NCI-H2107 (cell line): ENCODE data around the gene MUSK.
"Not testable (repeated sequence)": the region's sequence is repeated elsewhere in the genome, so short reads cannot be mapped to it uniquely, and the experiment has no call there.

ENCODE experiments used
- DNase-seq: peaks from one replicate; lab custom pipeline; 2025; lab: John Stamatoyannopoulos, UW

MUSK gene

GRCh38 chr9:110695846-110696245 lies 27.3 kb downstream of the MUSK start:
- DNase-seq: not testable (repeated sequence)

DNA sequence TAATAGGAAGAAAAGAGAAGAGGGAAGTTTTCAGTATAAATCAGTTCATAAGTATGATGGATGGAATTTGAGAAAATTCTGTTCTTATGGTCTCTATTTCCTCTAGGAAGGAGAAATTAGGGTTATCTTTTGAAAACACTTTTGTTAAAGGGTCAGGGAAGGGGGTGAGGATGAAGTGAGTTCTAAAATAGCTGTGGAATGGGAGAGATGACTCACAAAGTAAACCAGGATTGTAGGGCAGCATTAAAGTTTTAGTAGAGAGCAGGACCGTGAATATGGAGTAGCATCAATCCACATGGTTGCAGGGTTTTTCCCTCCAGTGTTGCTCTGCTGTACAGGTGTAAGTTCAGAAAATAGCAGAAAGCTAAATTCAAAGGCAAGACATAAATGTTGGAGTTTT lies 32.4 kb downstream of the MUSK start:
- no peak for DNase-seq

DNA sequence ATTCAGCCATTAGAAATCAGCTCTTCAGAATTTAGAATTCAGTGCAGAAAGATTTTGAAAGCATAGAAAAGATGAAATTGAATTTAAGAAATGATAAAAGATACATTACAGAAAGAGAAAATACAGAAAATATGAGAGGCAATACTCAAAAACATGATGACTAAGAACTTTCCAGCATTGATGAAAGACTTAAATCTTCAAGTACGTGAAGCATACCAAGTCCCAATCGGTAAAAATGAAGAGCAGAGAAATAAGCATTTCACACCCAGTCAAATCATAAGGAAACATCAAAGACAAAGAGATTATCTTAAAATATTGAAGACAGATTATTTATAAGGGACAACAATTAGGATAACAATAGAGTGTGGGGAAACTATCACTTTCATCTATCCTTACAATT lies 35.1 kb downstream of the MUSK start:
- DNase-seq: no peak

- no peak for DNase-seq
Observed at GRCh38 chr9:110707419-110707818, 38.8 kb downstream of the MUSK start.

DNA sequence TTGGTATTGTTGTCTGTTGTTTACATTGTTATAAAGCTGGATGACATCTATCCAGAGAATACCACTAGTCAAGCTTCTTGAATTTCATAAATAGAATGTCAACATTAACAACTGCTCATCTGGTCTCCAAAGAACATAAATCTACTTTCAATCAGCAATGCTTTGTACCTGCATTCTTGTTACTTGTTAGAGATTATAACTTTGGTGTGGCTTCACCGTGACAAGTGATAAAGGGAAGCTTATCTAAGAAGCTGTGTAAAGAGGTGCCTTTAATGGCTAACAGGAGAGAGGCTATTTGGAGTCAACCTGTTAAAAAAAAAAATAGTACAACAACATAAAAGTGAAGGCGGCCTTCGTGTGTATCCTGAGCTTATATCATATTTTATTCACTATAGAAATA lies 41.8 kb downstream of the MUSK start:
- no peak for DNase-seq

DNA sequence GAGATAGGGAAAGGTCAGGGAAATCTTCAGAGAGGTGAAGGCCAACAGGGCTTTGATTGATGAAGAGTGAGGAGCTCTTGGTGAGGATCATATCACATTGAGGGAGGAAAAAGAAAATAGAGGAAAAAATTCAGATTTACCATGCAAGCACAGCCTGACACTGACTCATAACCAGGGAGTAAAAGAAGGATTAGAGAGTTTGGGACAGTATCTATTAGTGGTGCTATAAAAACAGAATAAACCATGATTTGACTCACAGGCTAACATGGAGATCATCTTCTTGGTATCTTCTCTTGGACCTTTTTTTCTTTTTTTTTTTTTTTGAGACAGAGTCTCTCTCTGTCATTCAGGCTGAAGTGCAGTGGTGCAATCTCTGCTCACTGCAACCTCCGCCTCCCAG lies 44.4 kb downstream of the MUSK start:
- DNase-seq: no peak

DNA sequence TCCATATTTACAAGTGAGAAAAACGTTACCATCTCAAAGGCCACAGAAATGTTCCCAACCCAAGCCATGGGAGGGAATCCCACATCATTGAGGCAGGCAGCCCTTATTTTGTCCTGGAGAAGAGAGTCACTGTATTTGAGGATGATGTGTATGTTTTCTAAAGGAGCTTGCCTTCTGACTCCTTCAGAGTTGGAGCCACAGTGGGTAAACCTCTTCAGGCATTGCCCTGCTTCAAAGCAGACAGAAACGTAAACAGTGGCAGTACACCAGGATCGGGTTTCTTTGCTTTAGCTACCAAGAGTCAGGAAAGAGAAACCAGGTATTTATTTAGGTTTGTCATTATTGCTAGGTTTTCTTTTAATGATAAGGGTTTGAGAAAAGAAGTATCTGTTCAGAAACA lies 45.7 kb downstream of the MUSK start:
- no peak for DNase-seq

- DNase-seq: no peak
Observed at GRCh38 chr9:110728058-110728457, 59.5 kb downstream of the MUSK start.

- no peak for DNase-seq
Observed at GRCh38 chr9:110729641-110730040, 61.0 kb downstream of the MUSK start.

- no peak for DNase-seq
Observed at GRCh38 chr9:110731437-110732028, 62.9 kb downstream of the MUSK start.

DNA sequence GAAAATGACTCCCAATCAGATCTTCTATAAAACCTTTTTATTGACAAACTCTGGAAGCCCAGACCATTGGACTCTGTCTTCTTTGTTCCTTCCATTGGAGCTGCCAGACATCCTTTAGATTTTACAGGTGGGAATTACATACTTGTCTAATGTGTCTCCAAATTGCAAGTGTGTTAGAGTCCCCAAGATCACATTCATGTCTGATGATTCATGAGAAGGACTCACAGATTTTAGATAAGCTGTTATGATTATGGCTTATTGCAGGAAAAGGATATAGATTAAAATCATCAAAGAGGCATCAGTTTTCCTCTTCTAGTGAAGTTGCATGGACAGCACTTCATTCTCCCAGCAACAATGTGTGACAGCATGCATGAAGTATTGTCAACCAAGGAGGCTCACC lies 70.4 kb downstream of the MUSK start:
- no peak for DNase-seq

- no peak for DNase-seq
Observed at GRCh38 chr9:110742741-110743371, 74.3 kb downstream of the MUSK start.

GRCh38 chr9:110744715-110745384 lies 76.3 kb downstream of the MUSK start:
- DNase-seq: no peak

DNA sequence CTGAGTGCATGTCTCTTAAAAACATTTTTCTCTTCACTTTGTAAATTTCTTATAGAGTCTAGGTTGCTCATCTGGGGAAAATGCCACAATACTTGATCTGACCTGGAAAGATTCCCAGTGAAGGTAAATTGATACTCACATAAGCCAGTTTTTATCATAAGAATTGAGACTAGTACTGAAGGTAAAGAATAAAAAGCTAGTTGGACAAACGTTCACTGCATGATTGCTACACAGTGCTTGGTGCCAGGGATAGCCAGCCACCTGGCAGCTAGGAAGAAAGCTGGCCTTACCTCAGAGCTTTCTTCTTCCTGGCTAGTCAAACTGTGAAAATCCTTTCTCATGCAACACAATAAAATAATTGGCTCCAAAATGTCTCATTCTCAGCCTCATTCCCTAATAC lies 77.1 kb downstream of the MUSK start:
- no peak for DNase-seq

DNA sequence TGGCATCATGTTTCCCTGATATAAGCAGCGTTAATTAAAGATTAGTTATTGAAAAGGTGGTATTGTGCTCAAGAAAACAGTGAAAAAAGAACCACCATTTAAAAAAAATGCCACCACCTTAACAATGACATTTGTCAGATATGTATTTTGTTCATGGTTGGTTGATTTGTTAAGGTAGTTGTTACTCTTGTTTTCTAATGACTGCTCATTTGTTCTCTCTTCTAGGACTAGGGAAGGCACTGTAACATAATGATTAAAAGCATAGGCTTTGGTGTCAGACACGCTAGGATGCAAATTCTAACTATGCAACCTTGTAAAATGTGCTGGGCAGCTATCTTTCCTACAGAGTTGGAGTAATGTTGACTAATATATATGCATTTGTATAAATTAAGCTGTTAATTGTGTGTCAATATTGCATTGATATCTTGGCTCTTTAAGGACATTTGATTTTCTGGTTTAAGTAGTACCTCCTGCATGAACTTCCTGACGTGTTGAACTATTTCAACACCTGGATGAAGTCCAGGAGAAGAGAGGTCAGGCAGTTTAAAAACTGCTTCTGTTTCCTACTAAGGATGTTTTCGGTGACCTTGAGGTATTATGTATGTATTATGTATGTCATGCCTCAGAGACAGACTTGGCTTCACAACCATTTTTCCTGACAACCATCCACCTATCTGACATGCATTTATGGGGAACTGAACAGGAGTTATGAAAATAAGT lies 77.8 kb downstream of the MUSK start:
- no peak for DNase-seq

- DNase-seq: no peak
Observed at GRCh38 chr9:110748251-110748893, 79.8 kb downstream of the MUSK start.

GRCh38 chr9:110750272-110750671 lies 81.7 kb downstream of the MUSK start:
- DNase-seq: no peak

- no peak for DNase-seq
Observed at GRCh38 chr9:110751971-110752370, 83.4 kb downstream of the MUSK start.

- DNase-seq: no peak
Observed at GRCh38 chr9:110752766-110753165, 84.2 kb downstream of the MUSK start.

- DNase-seq: no peak
Observed at GRCh38 chr9:110753731-110754231, 85.2 kb downstream of the MUSK start.

DNA sequence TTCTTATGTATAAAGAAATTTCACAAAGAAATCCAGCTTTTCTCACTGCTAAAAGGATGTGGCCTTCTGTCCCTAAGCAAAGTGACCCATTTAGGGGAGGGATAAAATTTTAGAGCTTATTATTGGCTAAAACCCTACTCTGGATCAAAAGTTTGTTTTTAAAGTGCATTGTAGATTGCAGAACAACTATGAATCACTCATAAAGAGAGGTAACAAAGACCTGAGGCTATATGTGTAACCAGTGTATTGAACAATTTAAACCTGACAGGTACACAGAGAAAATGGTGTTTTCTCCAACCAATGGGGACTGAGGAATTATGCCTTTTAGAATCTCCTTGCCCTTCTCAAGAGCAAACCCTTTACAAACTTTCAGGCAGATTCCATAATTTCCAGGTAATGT lies 86.6 kb downstream of the MUSK start:
- DNase-seq: no peak

DNA sequence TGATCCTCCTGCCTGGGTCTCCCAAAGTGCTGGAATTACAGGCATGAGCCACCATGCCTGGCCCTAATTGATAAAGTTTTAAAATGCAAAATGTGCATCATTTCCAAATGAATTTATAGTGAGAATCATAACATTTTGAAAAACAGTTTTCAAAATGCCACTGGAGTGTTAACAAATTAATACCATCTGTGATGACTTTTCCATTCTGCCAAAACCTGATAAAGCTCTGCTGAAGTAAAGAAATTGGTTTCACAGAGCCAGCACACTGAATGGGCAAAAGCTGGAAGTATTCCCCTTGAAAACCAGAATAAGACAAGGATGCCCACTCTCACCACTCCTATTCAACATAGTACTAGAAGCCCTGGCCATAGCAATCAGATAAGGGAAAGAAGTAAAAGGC lies 89.6 kb downstream of the MUSK start:
- DNase-seq: no peak
